Measurements from ENCODE around the gene ZMYND8.
"Not testable (repeated sequence)": the region's sequence is repeated elsewhere in the genome, so short reads cannot be mapped to it uniquely, and the experiment has no call there.

The ZMYND8 gene

DNA sequence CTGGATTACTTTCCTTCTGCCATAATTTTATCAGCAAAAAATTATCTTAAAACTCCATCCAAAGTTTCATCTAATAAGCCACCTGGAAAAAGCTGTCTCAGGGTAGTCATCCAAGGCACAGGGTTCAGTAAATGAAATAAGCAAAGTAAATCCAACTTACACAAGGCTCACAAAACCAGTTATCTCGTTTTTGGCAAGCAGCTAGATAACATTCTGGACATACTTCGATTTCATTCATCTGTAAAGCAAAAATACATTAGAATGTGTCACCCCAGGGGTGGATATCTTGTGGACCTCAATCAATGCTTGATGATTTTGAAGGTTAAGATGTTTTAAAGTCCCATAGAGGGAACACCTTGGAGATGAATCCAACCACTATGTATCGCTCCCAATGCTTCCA, 73.1 kb downstream of the ZMYND8 start:
- H3K27ac ChIP-seq = no peak overlapping the region
- TF ChIP-seq ZFX (IDR thresholded peaks at IDR 0.05; ENCODE audit: borderline replicate concordance) = no peak
- TF ChIP-seq, protein P1, sequence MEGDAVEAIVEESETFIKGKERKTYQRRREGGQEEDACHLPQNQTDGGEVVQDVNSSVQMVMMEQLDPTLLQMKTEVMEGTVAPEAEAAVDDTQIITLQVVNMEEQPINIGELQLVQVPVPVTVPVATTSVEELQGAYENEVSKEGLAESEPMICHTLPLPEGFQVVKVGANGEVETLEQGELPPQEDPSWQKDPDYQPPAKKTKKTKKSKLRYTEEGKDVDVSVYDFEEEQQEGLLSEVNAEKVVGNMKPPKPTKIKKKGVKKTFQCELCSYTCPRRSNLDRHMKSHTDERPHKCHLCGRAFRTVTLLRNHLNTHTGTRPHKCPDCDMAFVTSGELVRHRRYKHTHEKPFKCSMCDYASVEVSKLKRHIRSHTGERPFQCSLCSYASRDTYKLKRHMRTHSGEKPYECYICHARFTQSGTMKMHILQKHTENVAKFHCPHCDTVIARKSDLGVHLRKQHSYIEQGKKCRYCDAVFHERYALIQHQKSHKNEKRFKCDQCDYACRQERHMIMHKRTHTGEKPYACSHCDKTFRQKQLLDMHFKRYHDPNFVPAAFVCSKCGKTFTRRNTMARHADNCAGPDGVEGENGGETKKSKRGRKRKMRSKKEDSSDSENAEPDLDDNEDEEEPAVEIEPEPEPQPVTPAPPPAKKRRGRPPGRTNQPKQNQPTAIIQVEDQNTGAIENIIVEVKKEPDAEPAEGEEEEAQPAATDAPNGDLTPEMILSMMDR (IDR thresholded peaks at IDR 0.05) = no peak

GRCh38 chr20:47282864-47283263, 73.6 kb downstream of the ZMYND8 start:
- H3K27ac ChIP-seq = no peak overlapping the region
- TF ChIP-seq, protein P1 (IDR thresholded peaks at IDR 0.05) = no peak
- TF ChIP-seq ZFX (IDR thresholded peaks at IDR 0.05; ENCODE audit: borderline replicate concordance) = no peak

DNA sequence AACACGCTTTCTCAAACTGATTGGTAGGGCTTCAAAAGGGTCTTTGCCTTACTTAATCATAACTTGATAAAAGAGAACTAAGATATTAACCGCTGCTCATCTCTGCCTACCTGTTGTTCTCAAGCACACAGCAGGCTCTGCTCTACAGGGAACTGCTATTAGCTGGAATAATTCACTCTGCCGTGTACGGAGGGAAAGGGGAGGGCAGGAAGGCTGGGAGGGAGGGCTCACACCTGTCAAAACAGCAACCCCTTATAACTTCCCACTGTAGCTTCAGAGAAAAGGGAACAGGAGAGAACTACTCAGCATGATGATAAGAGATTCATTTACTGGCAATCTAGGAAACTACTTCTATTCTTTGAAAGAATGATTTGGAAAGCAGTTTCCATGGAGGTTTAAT, 75.1 kb downstream of the ZMYND8 start:
- TF ChIP-seq, protein P1 (IDR thresholded peaks at IDR 0.05) = no peak
- no peak for TF ChIP-seq ZFX (IDR thresholded peaks at IDR 0.05; ENCODE audit: borderline replicate concordance)

DNA sequence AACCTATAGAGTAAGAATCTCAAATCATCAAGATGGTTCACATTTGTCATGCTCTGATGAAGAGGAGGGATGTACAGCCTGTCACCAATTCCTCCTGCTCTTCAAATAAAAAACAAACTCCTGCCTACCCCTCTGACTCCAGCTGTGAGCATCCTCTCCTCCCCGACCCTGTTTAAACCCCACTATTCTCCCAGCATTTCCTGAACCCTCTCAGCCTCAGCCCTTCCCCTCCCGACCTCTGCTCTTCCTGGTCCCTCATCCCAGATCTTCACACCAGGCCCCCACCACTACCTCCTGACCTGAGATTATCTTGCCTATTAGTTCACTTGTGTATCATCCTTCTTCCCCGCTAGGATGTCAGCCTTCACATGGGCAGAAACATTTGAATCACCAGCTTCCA, 75.8 kb downstream of the ZMYND8 start:
- TF ChIP-seq, protein P1 (IDR thresholded peaks at IDR 0.05) = no peak
- TF ChIP-seq ZFX (IDR thresholded peaks at IDR 0.05; ENCODE audit: borderline replicate concordance) = no peak
- H3K27ac ChIP-seq = no peak overlapping the region

More for the DNA sequence above, 75.1 kb downstream of the ZMYND8 start:
- no peak overlapping the region for H3K27ac ChIP-seq

- no peak overlapping the region for H3K27ac ChIP-seq
- TF ChIP-seq, protein P1 (IDR thresholded peaks at IDR 0.05) = no peak
- no peak for TF ChIP-seq ZFX (IDR thresholded peaks at IDR 0.05; ENCODE audit: borderline replicate concordance)
Observed at GRCh38 chr20:47280228-47280627, 76.3 kb downstream of the ZMYND8 start.

DNA sequence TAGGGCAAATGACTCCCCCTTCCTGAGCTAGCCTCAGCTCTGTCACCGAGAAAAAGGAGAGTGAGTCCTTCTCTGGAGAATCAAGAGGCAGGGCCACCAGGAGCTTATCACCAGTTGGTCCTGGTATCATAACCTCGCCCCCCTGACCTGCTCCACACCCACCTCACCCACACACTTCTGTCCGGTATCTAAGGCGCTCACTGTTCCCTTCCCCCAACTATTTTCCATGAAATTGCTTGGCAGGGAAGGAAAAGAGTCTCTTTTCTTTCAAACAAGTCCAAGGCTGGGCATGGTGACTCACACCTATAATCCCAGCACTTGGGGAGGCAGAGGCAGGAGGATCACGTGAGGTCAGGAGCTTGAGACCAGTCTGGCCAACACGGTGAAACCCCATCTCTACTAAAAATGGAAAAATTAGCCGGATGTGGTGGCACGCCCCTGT, 77.6 kb downstream of the ZMYND8 start:
- H3K27ac ChIP-seq = no peak overlapping the region
- TF ChIP-seq, protein P1 (IDR thresholded peaks at IDR 0.05) = no peak
- no peak for TF ChIP-seq ZFX (IDR thresholded peaks at IDR 0.05; ENCODE audit: borderline replicate concordance)

DNA sequence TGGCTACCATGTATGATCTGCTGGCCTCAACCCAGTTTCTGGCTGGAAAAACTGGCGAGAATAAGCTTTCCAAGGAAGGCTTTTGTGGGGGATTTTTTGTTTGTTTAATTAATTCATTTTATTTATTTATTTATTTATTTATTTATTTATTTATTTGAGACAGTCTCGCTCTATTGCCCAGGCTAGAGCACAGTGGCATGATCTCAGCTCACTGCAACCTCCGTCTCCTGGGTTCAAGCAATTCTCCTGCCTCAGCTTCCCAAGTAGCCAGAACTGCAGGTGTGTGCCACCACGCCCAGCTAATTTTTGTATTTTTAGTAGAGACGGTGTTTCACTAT, 79.0 kb downstream of the ZMYND8 start:
- not testable (repeated sequence) for H3K27ac ChIP-seq

DNA sequence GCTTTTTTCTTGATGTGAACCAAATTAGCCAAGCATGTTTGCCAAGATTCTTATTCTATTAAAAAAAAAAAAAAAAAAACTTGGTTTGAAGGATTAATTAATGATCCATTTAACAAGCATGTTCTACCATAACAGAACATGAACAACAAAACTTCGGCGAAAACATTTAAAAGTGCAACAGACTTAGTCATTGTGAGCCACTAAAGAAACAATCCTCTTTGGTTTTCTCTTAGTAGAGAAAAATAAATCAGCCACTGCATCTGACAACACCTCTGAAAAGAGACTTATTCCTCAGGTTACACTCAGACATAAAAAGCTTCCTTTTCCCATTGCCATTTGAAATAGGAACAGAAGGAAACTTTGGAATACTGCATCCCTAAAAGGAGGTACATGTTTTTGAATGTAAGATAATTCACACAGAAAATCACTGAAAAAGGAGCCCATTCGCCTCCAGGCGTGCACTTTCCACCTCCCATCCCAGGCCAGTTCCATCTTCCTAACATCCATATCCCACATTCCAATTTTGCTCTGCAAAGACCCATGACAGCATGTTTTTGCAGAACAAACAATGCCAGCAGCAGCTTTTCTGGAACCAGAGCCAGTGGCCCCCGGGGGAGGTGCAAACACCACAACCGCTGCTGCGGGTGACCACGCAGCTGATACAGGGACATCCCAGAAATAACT, 79.5 kb downstream of the ZMYND8 start:
- TF ChIP-seq, protein P1 (IDR thresholded peaks at IDR 0.05) = no peak
- no peak for TF ChIP-seq ZFX (IDR thresholded peaks at IDR 0.05; ENCODE audit: borderline replicate concordance)
- no peak overlapping the region for H3K27ac ChIP-seq
